ENCODE data around the gene DNAH1.
A peak's percentile ranks its signal among the peaks of the same experiment; 100 is the strongest.
"Not testable (repeated sequence)": the region's sequence is repeated elsewhere in the genome, so short reads cannot be mapped to it uniquely, and the experiment has no call there.

DNAH1 gene

GRCh38 chr3:52315977-52316764 is at the start of gene DNAH1:
Gene DNAH1 (plus strand): TSS chr3:52316319. CDS start chr3:52322443, 6,124 bp downstream.
- DNase-seq (ENCODE audit: low spot score) = no peak

GRCh38 chr3:52268036-52268435 is 48.1 kb upstream of the DNAH1 start:
- no peak for DNase-seq (ENCODE audit: low spot score)

- DNase-seq (ENCODE audit: low spot score) = no peak
Observed at GRCh38 chr3:52269776-52270175, 46.3 kb upstream of the DNAH1 start.

- no peak for DNase-seq (ENCODE audit: low spot score)
Observed at GRCh38 chr3:52270252-52270754, 45.8 kb upstream of the DNAH1 start.

GRCh38 chr3:52272172-52272571 is 43.9 kb upstream of the DNAH1 start:
- DNase-seq (ENCODE audit: low spot score) = not testable (repeated sequence)

- DNase-seq (ENCODE audit: low spot score) = no peak
Observed at GRCh38 chr3:52272831-52273230, 43.3 kb upstream of the DNAH1 start.

- not testable (repeated sequence) for DNase-seq (ENCODE audit: low spot score)
Observed at GRCh38 chr3:52274781-52275180, 41.3 kb upstream of the DNAH1 start.

- peak; percentile 64 for DNase-seq (ENCODE audit: low spot score)
Observed at GRCh38 chr3:52277071-52277964, 38.8 kb upstream of the DNAH1 start.

- DNase-seq (ENCODE audit: low spot score) = no peak
Observed at GRCh38 chr3:52277972-52278509, 38.1 kb upstream of the DNAH1 start.

- peak; percentile 96 for DNase-seq (ENCODE audit: low spot score)
Observed at GRCh38 chr3:52278510-52279069, 37.5 kb upstream of the DNAH1 start, which contains the start of gene WDR82. Gene WDR82 (minus strand): TSS chr3:52278649. CDS start chr3:52278361, 288 bp downstream.

- no peak for DNase-seq (ENCODE audit: low spot score)
Observed at GRCh38 chr3:52279596-52279995, 36.5 kb upstream of the DNAH1 start.

- DNase-seq (ENCODE audit: low spot score) = no peak
Observed at GRCh38 chr3:52280050-52280461, 36.1 kb upstream of the DNAH1 start.

- peak; percentile 60 for DNase-seq (ENCODE audit: low spot score)
Observed at GRCh38 chr3:52281981-52282801, 33.9 kb upstream of the DNAH1 start.

- DNase-seq (ENCODE audit: low spot score) = no peak
Observed at GRCh38 chr3:52283306-52283705, 32.8 kb upstream of the DNAH1 start.

GRCh38 chr3:52284051-52284450 is 32.1 kb upstream of the DNAH1 start:
- not testable (repeated sequence) for DNase-seq (ENCODE audit: low spot score)

- peak; percentile 16 for DNase-seq (ENCODE audit: low spot score)
Observed at GRCh38 chr3:52286777-52287110, 29.4 kb upstream of the DNAH1 start.

GRCh38 chr3:52288674-52289073 is 27.4 kb upstream of the DNAH1 start:
- no peak for DNase-seq (ENCODE audit: low spot score)

GRCh38 chr3:52289338-52289746 is 26.8 kb upstream of the DNAH1 start:
- DNase-seq (ENCODE audit: low spot score) = peak; percentile 33

GRCh38 chr3:52289747-52290595 is 26.1 kb upstream of the DNAH1 start:
- DNase-seq (ENCODE audit: low spot score) = peak; percentile 86
